Measurements from ENCODE around the gene TMEM178B.

The TMEM178B gene

DNA sequence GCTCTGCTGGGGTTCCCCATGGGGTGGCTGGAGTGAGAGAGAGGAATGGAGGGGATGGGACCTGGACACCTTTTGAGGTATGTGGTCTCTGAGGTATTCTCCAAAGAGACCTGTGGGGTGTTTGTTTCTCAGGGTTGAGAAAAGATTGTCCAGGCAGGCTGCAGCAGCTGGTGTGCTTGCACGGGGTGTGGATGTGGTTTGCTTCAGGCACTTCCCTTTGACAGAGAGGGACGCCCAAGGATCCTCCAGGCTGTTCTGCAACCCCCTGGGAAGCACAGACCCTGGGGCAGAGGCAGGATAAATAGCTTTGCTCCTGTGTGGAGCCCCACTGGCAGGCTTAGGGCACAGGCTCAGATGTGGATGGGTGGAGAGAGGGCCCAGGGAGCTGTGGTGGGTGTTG is 362.3 kb downstream of the TMEM178B start:
- TF ChIP-seq, protein P1, sequence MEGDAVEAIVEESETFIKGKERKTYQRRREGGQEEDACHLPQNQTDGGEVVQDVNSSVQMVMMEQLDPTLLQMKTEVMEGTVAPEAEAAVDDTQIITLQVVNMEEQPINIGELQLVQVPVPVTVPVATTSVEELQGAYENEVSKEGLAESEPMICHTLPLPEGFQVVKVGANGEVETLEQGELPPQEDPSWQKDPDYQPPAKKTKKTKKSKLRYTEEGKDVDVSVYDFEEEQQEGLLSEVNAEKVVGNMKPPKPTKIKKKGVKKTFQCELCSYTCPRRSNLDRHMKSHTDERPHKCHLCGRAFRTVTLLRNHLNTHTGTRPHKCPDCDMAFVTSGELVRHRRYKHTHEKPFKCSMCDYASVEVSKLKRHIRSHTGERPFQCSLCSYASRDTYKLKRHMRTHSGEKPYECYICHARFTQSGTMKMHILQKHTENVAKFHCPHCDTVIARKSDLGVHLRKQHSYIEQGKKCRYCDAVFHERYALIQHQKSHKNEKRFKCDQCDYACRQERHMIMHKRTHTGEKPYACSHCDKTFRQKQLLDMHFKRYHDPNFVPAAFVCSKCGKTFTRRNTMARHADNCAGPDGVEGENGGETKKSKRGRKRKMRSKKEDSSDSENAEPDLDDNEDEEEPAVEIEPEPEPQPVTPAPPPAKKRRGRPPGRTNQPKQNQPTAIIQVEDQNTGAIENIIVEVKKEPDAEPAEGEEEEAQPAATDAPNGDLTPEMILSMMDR (IDR thresholded peaks at IDR 0.05; ENCODE audit: control insufficient read depth, insufficient read depth, low read depth, low read length, missing control alignments) = no peak
- no peak for DNase-seq (ENCODE audit: low read depth)
- H3K4me3 ChIP-seq (ENCODE audit: control insufficient read depth, low read depth, low read length) = no peak overlapping the region

DNA sequence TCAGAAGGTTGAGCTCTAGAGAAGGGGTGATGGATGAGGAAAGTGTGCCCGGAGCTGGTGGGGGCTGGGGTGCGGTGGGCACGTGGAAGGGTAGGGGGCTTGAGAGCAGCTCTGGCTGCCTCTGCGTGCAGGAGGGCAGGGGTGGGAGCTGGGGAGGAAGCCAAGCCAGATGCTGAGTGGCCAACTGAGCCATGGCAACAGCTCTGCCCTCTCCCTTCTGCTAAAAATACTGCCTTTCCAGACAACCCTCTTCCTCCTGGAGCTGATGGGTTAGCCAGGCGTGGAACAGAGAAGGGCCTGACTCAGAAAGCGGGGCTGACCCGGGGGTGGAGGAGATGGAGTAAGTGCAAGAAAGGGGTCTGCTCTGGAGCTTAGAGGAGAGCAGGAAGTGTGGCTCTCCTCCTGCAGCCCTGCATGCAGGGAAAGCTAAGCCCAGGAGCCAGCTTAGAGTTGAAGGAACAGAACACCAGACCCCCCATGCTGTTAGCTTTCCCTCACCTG is 362.8 kb downstream of the TMEM178B start:
- TF ChIP-seq, protein P1 (IDR thresholded peaks at IDR 0.05; ENCODE audit: control insufficient read depth, insufficient read depth, low read depth, low read length, missing control alignments) = no peak
- DNase-seq (ENCODE audit: low read depth) = no peak
- no peak overlapping the region for H3K4me3 ChIP-seq (ENCODE audit: control insufficient read depth, low read depth, low read length)

- no peak overlapping the region for H3K4me3 ChIP-seq (ENCODE audit: control insufficient read depth, low read depth, low read length)
- TF ChIP-seq, protein P1 (IDR thresholded peaks at IDR 0.05; ENCODE audit: control insufficient read depth, insufficient read depth, low read depth, low read length, missing control alignments) = no peak
- no peak for DNase-seq (ENCODE audit: low read depth)
Measured at GRCh38 chr7:141439164-141439563, 365.3 kb downstream of the TMEM178B start.

GRCh38 chr7:141439776-141440175 is 365.9 kb downstream of the TMEM178B start:
- TF ChIP-seq, protein P1 (IDR thresholded peaks at IDR 0.05; ENCODE audit: control insufficient read depth, insufficient read depth, low read depth, low read length, missing control alignments) = no peak
- H3K4me3 ChIP-seq (ENCODE audit: control insufficient read depth, low read depth, low read length) = no peak overlapping the region
- no peak for DNase-seq (ENCODE audit: low read depth)

GRCh38 chr7:141441837-141442627 is 368.2 kb downstream of the TMEM178B start:
- TF ChIP-seq, protein P1 (IDR thresholded peaks at IDR 0.05; ENCODE audit: control insufficient read depth, insufficient read depth, low read depth, low read length, missing control alignments) = no peak
- H3K4me3 ChIP-seq (ENCODE audit: control insufficient read depth, low read depth, low read length) = no peak overlapping the region
- no peak for DNase-seq (ENCODE audit: low read depth)

DNA sequence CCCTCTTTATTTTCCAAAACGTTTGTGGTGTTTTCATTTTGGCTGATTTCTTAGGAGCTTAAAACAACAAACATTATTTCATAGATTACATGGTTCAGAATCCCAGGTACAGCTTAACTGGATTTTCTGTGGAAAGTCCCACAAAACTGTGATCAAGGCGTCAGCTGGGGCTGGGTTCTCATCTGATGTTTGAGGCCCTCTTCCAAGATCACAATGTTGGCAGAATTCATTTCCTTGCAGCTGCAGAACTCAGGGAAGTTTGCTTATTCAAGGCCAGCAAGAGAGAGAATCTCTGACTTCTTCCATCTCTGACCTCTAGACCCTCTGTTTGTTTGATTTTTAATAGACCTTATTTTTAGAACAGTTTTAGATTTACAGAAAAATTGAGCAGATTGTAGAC is 368.9 kb downstream of the TMEM178B start:
- TF ChIP-seq, protein P1 (IDR thresholded peaks at IDR 0.05; ENCODE audit: control insufficient read depth, insufficient read depth, low read depth, low read length, missing control alignments) = no peak
- DNase-seq (ENCODE audit: low read depth) = no peak
- no peak overlapping the region for H3K4me3 ChIP-seq (ENCODE audit: control insufficient read depth, low read depth, low read length)
